Measurements from ENCODE around the gene SHANK1. TPM values are rescaled to one million over a fixed set of nuclear protein-coding genes. Genes with fewer than 3 reads are reported as not detected.

Gene SHANK1
- polyA plus RNA-seq, 3 donors: not detected

DNA sequence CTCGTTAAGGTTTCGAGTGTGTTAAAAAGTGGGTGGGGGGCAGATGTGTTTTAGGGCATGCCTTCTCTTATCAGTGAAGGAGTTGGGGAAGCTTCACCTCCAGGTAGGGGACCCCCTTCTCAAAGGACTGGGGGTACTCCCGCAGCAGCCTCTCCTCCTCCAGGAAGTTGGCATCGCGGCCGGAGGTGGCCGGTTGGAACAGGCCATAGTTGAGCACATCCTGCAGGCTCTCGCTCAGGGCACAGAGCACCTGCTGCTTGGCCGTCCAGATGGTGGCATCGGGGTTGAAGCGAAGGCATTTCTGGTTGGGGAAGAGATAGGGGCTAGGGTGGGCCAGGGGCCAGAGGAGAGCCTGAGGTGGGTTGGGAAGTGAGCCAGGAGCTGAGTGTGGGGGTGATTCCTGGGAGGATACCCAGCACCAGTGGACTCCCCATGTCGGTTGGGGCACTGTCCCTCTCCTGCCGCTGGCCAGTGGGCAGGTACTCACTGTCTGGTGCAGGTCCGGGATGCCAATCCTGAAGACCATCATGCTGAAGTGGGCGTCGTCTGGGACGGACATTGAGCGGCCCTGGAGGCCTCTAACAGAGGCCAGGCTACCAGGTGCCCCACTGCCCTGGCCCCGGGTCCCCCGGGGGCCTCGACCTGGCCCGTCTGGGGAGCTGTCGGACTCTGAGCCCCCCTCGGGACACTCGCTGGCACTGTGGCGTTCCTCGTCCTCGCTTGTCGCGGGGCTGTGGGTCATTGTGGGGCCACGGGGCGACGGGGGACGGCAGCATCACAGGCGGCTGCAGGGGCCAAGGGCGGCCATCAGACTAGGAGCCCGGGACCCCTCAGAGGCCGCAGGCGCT is 3.2 kb downstream of the SHANK1 start:
- Histone ChIP-seq H3K9ac (ENCODE audit: insufficient read depth, low read length, poor library complexity, severe bottlenecking) (no peak overlapping the region), H3K36me3 (replicated peaks in 1 of 2; ENCODE audit: control insufficient read depth in 1 of 2, insufficient read depth in 2 of 2, low read length in 2 of 2) (no peaks in the 10 kb centered on the region), H3K27ac (ENCODE audit: low read depth in 1 of 2, low read length in 2 of 2) (no peak overlapping the region), H3K4me2 (replicated peaks; ENCODE audit: extremely low read depth, low read length, poor library complexity, severe bottlenecking) (no peak overlapping the region), H3K79me2 (ENCODE audit: insufficient read depth, low read length) (no peaks in the 10 kb centered on the region), H3K9me3 (replicated peaks in 1 of 2; ENCODE audit: control insufficient read depth in 1 of 2, insufficient read depth in 1 of 2, low read length in 2 of 2) (no peaks in the 10 kb centered on the region), H3K4me1 (ENCODE audit: control insufficient read depth in 1 of 2, insufficient read depth in 2 of 2, low read length in 2 of 2) (peaks cover 4 to 9% of the 10 kb centered on the region in 2 donors), H2AFZ (ENCODE audit: insufficient read depth, low read depth, low read length, poor library complexity, severe bottlenecking) (no peak overlapping the region), H3K4me3 (replicated peaks in 1 of 3; ENCODE audit: low read depth in 2 of 3, low read length in 3 of 3) (no peak overlapping the region), H4K20me1 (ENCODE audit: insufficient read depth, low read length) (no peaks in the 10 kb centered on the region), H3K27me3 (ENCODE audit: control insufficient read depth in 2 of 2, insufficient read depth in 2 of 2, low read length in 2 of 2) (peaks cover 5 to 34% of the 10 kb centered on the region in 2 donors)
- H3K9me3 Mint-ChIP-seq: peaks cover 0 to 4% (median 0%) of the 10 kb centered on the region in 7 donors
- no peak overlapping the region for H3K27ac Mint-ChIP-seq
- DNase-seq: no peak
- peaks cover 33 to 56% (median 42%) of the 10 kb centered on the region in 3 donors for H3K27me3 Mint-ChIP-seq (ENCODE audit: low read depth in 3 of 3)
- intact Hi-C loops (cut with micrococcal nuclease): no loop called here
- 94% methylated on average over 37 of the region's 39 CpGs for WGBS (ENCODE audit: insufficient coverage)
- H3K36me3 Mint-ChIP-seq: no peaks in the 10 kb centered on the region
- H3K4me3 Mint-ChIP-seq: no peak overlapping the region
- TF ChIP-seq, protein P1, sequence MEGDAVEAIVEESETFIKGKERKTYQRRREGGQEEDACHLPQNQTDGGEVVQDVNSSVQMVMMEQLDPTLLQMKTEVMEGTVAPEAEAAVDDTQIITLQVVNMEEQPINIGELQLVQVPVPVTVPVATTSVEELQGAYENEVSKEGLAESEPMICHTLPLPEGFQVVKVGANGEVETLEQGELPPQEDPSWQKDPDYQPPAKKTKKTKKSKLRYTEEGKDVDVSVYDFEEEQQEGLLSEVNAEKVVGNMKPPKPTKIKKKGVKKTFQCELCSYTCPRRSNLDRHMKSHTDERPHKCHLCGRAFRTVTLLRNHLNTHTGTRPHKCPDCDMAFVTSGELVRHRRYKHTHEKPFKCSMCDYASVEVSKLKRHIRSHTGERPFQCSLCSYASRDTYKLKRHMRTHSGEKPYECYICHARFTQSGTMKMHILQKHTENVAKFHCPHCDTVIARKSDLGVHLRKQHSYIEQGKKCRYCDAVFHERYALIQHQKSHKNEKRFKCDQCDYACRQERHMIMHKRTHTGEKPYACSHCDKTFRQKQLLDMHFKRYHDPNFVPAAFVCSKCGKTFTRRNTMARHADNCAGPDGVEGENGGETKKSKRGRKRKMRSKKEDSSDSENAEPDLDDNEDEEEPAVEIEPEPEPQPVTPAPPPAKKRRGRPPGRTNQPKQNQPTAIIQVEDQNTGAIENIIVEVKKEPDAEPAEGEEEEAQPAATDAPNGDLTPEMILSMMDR (IDR thresholded peaks at IDR 0.05): no peak
- peaks cover 10% of the 10 kb centered on the region for H3K4me1 Mint-ChIP-seq

DNA sequence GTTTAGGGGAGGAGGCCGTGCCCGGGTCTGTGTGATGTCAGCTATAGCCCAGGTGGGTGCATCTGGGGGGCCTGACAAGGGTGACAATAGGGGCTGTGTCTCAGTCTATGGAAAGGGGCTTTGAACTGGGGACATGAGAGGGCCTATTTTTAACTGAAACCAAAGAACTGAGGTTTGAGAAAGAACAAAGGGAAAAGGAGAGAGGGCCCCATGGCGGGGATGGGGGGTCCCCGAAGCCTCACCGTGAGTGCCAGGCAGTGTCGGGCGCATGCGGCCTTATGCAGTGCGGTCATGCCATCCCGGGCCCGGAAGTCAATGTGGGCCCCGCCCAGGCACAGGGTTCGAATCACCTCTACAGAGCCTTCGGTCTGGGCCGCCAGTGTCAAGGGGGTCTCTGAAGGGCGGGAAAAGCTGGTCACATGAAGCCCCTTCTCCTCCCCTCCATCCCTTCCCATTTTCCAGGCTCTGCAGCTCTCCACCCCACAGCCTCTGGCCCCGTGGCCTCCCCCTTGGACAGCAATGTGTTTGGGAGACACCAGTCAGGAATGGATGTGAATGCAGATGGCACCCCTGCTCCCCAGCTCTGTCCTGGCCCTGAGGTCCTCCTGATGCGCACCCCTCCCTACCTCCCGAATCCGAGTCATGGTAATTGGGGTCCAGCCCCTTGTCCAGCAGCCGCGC is 5.9 kb downstream of the SHANK1 start:
- H3K9me3 Mint-ChIP-seq: peaks cover 0 to 4% (median 0%) of the 10 kb centered on the region in 7 donors
- H3K9me3 ChIP-seq (replicated peaks in 1 of 2; ENCODE audit: control insufficient read depth in 1 of 2, insufficient read depth in 1 of 2, low read length in 2 of 2): no peaks in the 10 kb centered on the region
- WGBS (ENCODE audit: insufficient coverage): 90% methylated on average over 14 of the region's 22 CpGs
- peaks cover 0 to 6% of the 10 kb centered on the region in 2 donors for H3K4me1 ChIP-seq (ENCODE audit: control insufficient read depth in 1 of 2, insufficient read depth in 2 of 2, low read length in 2 of 2)
- no peaks in the 10 kb centered on the region for H3K79me2 ChIP-seq (ENCODE audit: insufficient read depth, low read length)
- no peaks in the 10 kb centered on the region for H3K36me3 Mint-ChIP-seq
- no peak overlapping the region for H2AFZ ChIP-seq (ENCODE audit: insufficient read depth, low read depth, low read length, poor library complexity, severe bottlenecking)
- no peak overlapping the region for H3K27ac ChIP-seq (ENCODE audit: low read depth in 1 of 2, low read length in 2 of 2)
- H3K4me2 ChIP-seq (replicated peaks; ENCODE audit: extremely low read depth, low read length, poor library complexity, severe bottlenecking): no peak overlapping the region
- no peaks in the 10 kb centered on the region for H4K20me1 ChIP-seq (ENCODE audit: insufficient read depth, low read length)
- intact Hi-C loops (cut with micrococcal nuclease): no loop called here
- no peaks in the 10 kb centered on the region for H3K36me3 ChIP-seq (replicated peaks in 1 of 2; ENCODE audit: control insufficient read depth in 1 of 2, insufficient read depth in 2 of 2, low read length in 2 of 2)
- TF ChIP-seq, protein P1 (IDR thresholded peaks at IDR 0.05): no peak
- no peak overlapping the region for H3K4me3 ChIP-seq (replicated peaks in 1 of 3; ENCODE audit: low read depth in 2 of 3, low read length in 3 of 3)
- H3K9ac ChIP-seq (ENCODE audit: insufficient read depth, low read length, poor library complexity, severe bottlenecking): no peak overlapping the region
- peak overlapping the region in 1 of 7 donors; percentile 64 for H3K27ac Mint-ChIP-seq
- no peak overlapping the region for H3K4me3 Mint-ChIP-seq
- peaks cover 1% of the 10 kb centered on the region for H3K4me1 Mint-ChIP-seq
- H3K27me3 ChIP-seq (ENCODE audit: control insufficient read depth in 2 of 2, insufficient read depth in 2 of 2, low read length in 2 of 2): peaks cover 2 to 21% of the 10 kb centered on the region in 2 donors
- peaks cover 26 to 38% (median 28%) of the 10 kb centered on the region in 3 donors for H3K27me3 Mint-ChIP-seq (ENCODE audit: low read depth in 3 of 3)
- DNase-seq: no peak
